MCF 10A (cell line): Measurements from ENCODE around the gene UBE2E1. TPM values are rescaled to one million over a fixed set of nuclear protein-coding genes. Genes with fewer than 3 reads are reported as not detected.
A peak's percentile ranks its signal among the peaks of the same experiment; 100 is the strongest.

Experiments used
- BruUV-seq: library from RNA; stranded (reverse); fragments of 400-500 nt; replicated peaks from 2 replicates; lab custom pipeline; 2021; lab: Mats Ljungman, UMichigan
- CTCF ChIA-PET: fragments of 300-600 bp; sonication (Branson Sonifier 250); formaldehyde crosslinking; extraction: SDS; loops from one replicate; lab custom pipeline; 2021; ENCODE audit warnings: antibody characterized with exemption, inconsistent platforms; lab: Yijun Ruan, JAX
- POLR2A ChIA-PET: fragments of 300-600, 350-650 bp; sonication (Branson Sonifier 250); formaldehyde crosslinking; extraction: SDS; loops from one replicate; lab custom pipeline; 2020; ENCODE audit warnings: antibody characterized with exemption, inconsistent platforms; lab: Yijun Ruan, JAX
- DNase-seq: peaks from one replicate; pipeline ENCODE4 v3.0.0-alpha.2; 2018; ENCODE audit not compliant: unreplicated experiment
- H3K27ac Mint-ChIP-seq: one replicate; pipeline ENCODE4 v1.8.0; 2022; ENCODE audit warnings: mild to moderate bottlenecking, low read depth, mixed read lengths; ENCODE audit not compliant: unreplicated experiment
- H3K27me3 Mint-ChIP-seq: one replicate; pipeline ENCODE4 v1.8.0; 2022; ENCODE audit warnings: mixed read lengths; ENCODE audit not compliant: insufficient read depth, unreplicated experiment
- H3K36me3 Mint-ChIP-seq: one replicate; pipeline ENCODE4 v1.8.0; 2022; ENCODE audit warnings: mild to moderate bottlenecking, moderate library complexity, mixed read lengths; ENCODE audit not compliant: insufficient read depth, unreplicated experiment
- H3K4me1 Mint-ChIP-seq: one replicate; pipeline ENCODE4 v1.8.0; 2022; ENCODE audit warnings: mixed read lengths; ENCODE audit not compliant: insufficient read depth, unreplicated experiment
- H3K4me3 Mint-ChIP-seq: one replicate; pipeline ENCODE4 v1.8.0; 2022; ENCODE audit warnings: mild to moderate bottlenecking, moderate library complexity, mixed read lengths; ENCODE audit not compliant: unreplicated experiment
- H3K9me3 Mint-ChIP-seq: one replicate; pipeline ENCODE4 v1.8.0; 2022; ENCODE audit warnings: mixed read lengths; ENCODE audit not compliant: unreplicated experiment
- intact Hi-C: fragments of 100-400 bp; cut with micrococcal nuclease; formaldehyde crosslinking; loops from 2 replicates; pipeline ENCODE4 v1.14.1; 2022
- total RNA-seq: library from RNA; stranded (reverse); gene quantifications from 2 replicates; pipeline ENCODE4 v1.2.3, GENCODE V29; 2022
- TF ChIP-seq, protein P1 (sequence below): fragments of 200-600 bp; IDR thresholded peaks from one replicate; pipeline ENCODE4 v1.8.0; 2022; ENCODE audit warnings: antibody characterized with exemption, mild to moderate bottlenecking; ENCODE audit not compliant: unreplicated experiment

Gene UBE2E1
- total RNA-seq, 1 experiment from 2014 or later = 128 TPM

DNA sequence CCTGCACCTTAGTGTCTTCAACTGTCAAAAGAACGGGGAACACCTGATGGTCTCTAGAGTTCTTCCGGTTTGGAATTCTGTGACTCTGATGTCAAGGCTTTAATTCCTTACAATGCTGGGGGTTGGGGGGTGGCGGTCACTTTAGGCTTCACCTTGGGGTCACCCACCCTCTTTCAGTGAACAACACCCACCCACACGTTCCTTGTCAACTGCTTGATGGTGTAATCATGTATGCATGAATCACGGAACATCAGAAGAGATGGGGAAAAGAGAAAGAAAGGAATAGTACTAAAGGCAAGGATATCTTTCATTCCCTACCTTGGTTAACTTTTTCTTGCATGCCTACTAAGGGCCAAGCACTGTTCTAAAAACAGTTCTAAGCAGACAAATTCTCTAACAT lies 7.3 kb upstream of the UBE2E1 start:
- Mint-ChIP-seq H3K36me3 (no peaks in the 10 kb centered on the region), H3K27me3 (no peaks in the 10 kb centered on the region), H3K9me3 (no peaks in the 10 kb centered on the region), H3K27ac (no peak overlapping the region), H3K4me3 (no peak overlapping the region), H3K4me1 (no peaks in the 10 kb centered on the region)
- ChIA-PET CTCF (no interaction called here), POLR2A (interaction anchor here (1.0 to 1.3 kb wide), 2 partner anchors 13 to 204 kb away, joined by 3 read pairs; no protein-coding TSS in a partner anchor)
- no peak for DNase-seq
- no TSS peak for BruUV-seq
- TF ChIP-seq, protein P1, sequence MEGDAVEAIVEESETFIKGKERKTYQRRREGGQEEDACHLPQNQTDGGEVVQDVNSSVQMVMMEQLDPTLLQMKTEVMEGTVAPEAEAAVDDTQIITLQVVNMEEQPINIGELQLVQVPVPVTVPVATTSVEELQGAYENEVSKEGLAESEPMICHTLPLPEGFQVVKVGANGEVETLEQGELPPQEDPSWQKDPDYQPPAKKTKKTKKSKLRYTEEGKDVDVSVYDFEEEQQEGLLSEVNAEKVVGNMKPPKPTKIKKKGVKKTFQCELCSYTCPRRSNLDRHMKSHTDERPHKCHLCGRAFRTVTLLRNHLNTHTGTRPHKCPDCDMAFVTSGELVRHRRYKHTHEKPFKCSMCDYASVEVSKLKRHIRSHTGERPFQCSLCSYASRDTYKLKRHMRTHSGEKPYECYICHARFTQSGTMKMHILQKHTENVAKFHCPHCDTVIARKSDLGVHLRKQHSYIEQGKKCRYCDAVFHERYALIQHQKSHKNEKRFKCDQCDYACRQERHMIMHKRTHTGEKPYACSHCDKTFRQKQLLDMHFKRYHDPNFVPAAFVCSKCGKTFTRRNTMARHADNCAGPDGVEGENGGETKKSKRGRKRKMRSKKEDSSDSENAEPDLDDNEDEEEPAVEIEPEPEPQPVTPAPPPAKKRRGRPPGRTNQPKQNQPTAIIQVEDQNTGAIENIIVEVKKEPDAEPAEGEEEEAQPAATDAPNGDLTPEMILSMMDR = no peak
- intact Hi-C loops = no loop called here

DNA sequence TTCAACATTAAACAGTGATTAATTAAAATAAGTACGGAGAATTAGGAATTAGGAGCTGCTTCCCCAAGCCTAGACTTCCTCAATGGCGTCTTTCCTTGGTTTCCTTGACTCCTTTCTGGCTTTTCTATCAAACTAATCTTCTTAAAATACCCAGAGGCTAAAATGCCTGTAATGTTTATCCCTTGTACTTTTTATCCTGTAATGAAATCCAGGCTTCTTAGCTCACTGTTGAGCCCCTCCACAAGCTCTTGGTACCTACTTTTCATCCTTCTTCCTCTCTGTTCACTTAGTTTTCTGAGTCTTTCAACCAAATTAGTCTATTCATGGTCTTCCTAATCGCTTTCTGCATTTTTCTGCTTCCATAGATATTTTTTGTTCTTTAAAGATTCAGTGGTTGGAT lies 6.9 kb upstream of the UBE2E1 start:
- no peaks in the 10 kb centered on the region for H3K36me3 Mint-ChIP-seq
- DNase-seq = no peak
- H3K27me3 Mint-ChIP-seq = no peaks in the 10 kb centered on the region
- ChIA-PET POLR2A (interaction anchor here (1.0 to 1.3 kb wide), 2 partner anchors 13 to 204 kb away, joined by 3 read pairs; no protein-coding TSS in a partner anchor), CTCF (no interaction called here)
- H3K4me1 Mint-ChIP-seq = no peaks in the 10 kb centered on the region
- H3K9me3 Mint-ChIP-seq = no peaks in the 10 kb centered on the region
- no peak overlapping the region for H3K4me3 Mint-ChIP-seq
- intact Hi-C loops = no loop called here
- no peak overlapping the region for H3K27ac Mint-ChIP-seq
- no TSS peak for BruUV-seq
- TF ChIP-seq, protein P1 = no peak

DNA sequence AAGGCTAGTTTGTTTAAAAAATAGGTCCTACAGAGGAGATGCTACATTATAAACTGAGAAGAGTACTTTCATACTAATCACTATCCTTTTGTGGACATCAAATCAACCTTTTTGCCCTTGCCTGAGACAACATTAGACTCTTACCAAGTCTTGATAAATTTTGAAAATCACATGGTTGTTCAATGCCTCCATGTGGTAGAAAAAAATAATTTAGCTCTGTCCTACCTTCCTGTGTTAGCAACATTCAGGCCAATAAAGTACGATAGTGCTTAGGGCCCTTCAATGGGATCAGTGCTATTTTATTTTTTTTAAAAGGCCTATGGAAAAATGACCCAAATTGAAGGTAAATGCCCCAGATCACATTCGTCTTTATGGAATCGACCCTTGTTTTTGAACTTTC lies 5.0 kb upstream of the UBE2E1 start:
- no peak overlapping the region for H3K4me3 Mint-ChIP-seq
- BruUV-seq = no TSS peak
- no peaks in the 10 kb centered on the region for H3K9me3 Mint-ChIP-seq
- TF ChIP-seq, protein P1 = no peak
- ChIA-PET CTCF (no interaction called here), POLR2A (interaction anchor here (0.6 to 0.7 kb wide), 2 partner anchors 9 to 284 kb away, joined by 3 read pairs; no protein-coding TSS in a partner anchor)
- no peak for DNase-seq
- no peak overlapping the region for H3K27ac Mint-ChIP-seq
- H3K4me1 Mint-ChIP-seq = peaks cover 7% of the 10 kb centered on the region
- intact Hi-C loops = loop anchor here (1.0 to 10.0 kb wide), 5 partner anchors 152 to 878 kb away; partner anchors contain the start of gene UBE2E2
- no peaks in the 10 kb centered on the region for H3K36me3 Mint-ChIP-seq
- H3K27me3 Mint-ChIP-seq = no peaks in the 10 kb centered on the region

DNA sequence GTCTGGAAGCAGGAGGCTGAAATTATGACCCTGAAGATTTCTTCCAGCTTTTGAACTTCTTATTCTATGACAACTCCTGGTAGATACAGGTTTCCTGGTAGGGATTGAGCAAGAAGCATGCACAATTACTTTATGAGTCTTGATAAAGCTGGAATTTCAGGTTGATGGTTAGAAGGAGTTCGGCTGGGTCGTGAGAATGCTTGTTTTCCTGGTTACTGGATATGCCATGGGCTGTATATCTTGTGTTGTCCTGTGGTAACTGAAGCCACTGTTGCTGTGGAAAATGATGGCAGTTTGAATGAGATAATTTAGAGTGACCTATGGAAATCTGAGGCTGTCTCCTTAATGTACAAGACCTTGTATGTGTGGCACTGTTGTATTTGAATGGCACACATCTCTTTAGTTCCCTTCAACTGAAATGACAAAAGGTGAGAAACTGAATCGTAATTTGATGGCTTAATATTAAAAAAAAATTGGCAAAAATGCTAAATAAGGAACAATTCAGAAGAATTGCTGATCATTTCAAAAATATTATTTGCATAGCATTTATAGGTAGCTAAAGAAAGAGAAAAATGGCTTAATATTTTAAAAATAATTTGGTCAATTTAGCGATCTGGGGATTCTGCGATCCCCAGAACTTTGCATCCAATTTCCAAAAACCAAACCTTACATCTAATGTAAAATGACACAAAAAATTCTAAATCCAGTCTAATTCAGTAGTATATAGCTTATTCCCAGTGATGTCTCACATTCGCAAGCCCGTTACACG lies 1.1 kb upstream of the UBE2E1 start:
- BruUV-seq = no TSS peak
- no peak for DNase-seq
- peaks cover 2% of the 10 kb centered on the region for H3K36me3 Mint-ChIP-seq
- no peaks in the 10 kb centered on the region for H3K9me3 Mint-ChIP-seq
- H3K4me3 Mint-ChIP-seq = no peak overlapping the region
- H3K4me1 Mint-ChIP-seq = peaks cover 32% of the 10 kb centered on the region
- ChIA-PET CTCF (interaction anchor here (0.6 kb wide), 1 partner anchor 125 kb away, joined by 3 read pairs; no protein-coding TSS in a partner anchor), POLR2A (interaction anchor here (1.1 to 2.0 kb wide), 3 partner anchors 26 to 113 kb away, joined by 3 to 6 read pairs (median 3); no protein-coding TSS in a partner anchor)
- peak overlapping the region; percentile 96 for H3K27ac Mint-ChIP-seq
- H3K27me3 Mint-ChIP-seq = no peaks in the 10 kb centered on the region
- TF ChIP-seq, protein P1 = no peak
- intact Hi-C loops = loop anchor here (5.0 to 10.0 kb wide), 2 partner anchors 602 to 840 kb away; partner anchors contain the start of gene UBE2E2
